Esophagus squamous epithelium (tissue), 5 donors: Measurements from ENCODE around the gene AGR2. TPM values are rescaled to one million over a fixed set of nuclear protein-coding genes. Genes with fewer than 3 reads are reported as not detected.

Source experiments
- DNase-seq: peaks from one replicate; lab custom pipeline; 2025; lab: John Stamatoyannopoulos, UW
- H3K27ac ChIP-seq, 4 donors: fragments of 200-600 bp; sonication (generic); one replicate each; pipeline ENCODE4 v1.5.1; 2016 to 2019; ENCODE audit warnings: mild to moderate bottlenecking in 1 of 4
- H3K27me3 ChIP-seq, 4 donors: fragments of 200-600 bp; sonication (generic); 1 replicate in 3 of 4; 2 replicates in 1 of 4; pipeline versions ENCODE4 v1.5.1 to v1.6.0; 2017 to 2021; ENCODE audit warnings: antibody characterized with exemption in 1 of 4
- H3K36me3 ChIP-seq, 3 donors: fragments of 200-600 bp; sonication (generic); one replicate each; pipeline ENCODE4 v1.5.1; 2016 to 2019
- H3K4me1 ChIP-seq, 3 donors: fragments of 200-600 bp; sonication (generic); one replicate each; pipeline ENCODE4 v1.5.1; 2017 to 2019
- H3K4me3 ChIP-seq, 4 donors: fragments of 200-600 bp; sonication (generic); 1 replicate in 3 of 4; 2 replicates in 1 of 4; pipeline ENCODE4 v1.5.1; 2016 to 2019; ENCODE audit warnings: mild to moderate bottlenecking in 2 of 4, moderate library complexity in 1 of 4
- H3K9me3 ChIP-seq, 3 donors: fragments of 200-600 bp; sonication (generic); one replicate each; pipeline ENCODE4 v1.5.1; 2016 to 2019
- CTCF ChIP-seq, 6 experiments: fragments of 450-650 bp in 4 of 6; fragments of 200-600 bp in 2 of 6; sonication (generic) in 2 of 6; IDR thresholded peaks; one replicate each; pipeline ENCODE4 v1.5.1; 2016 to 2019; ENCODE audit warnings: antibody characterized with exemption in 6 of 6, mild to moderate bottlenecking in 4 of 6, moderate library complexity in 4 of 6
- POLR2A ChIP-seq, 4 donors: fragments of 450-650 bp; IDR thresholded peaks; one replicate each; pipeline ENCODE4 v1.6.1; 2017; ENCODE audit warnings: antibody characterized with exemption in 4 of 4, mild to moderate bottlenecking in 4 of 4, moderate library complexity in 3 of 4
- WGBS, 2 donors: methylation state at CpG; one replicate each; pipeline ENCODE4 v1.1.5; 2018; 5-methylcytosine and 5-hydroxymethylcytosine counted together
- intact Hi-C: fragments of 100-400 bp; cut with DNase I; formaldehyde crosslinking; loops from one replicate; pipeline ENCODE4 v1.15.0; 2022
- total RNA-seq, 4 donors: library from RNA; depleted of rRNA; stranded (reverse); fragments of >200 nt; gene quantifications; one replicate each; pipeline ENCODE4 v1.1.0, GENCODE V29; 2016
- donor health status: DM: yes; HTN: yes; CAD: no.

AGR2 gene
- total RNA-seq, 4 donors from 2014 or later, result 1.6 to 12.4 (median 3.9) TPM

- DNase-seq, result no peak
- TF ChIP-seq CTCF (IDR thresholded peaks at IDR 0.05) (no peak), POLR2A (IDR thresholded peaks at IDR 0.05) (no peak)
Observed at GRCh38 chr7:16745645-16746044, 59.2 kb downstream of the AGR2 start.

GRCh38 chr7:16744518-16745250 lies 60.1 kb downstream of the AGR2 start:
- intact Hi-C loops, result no loop called here
- Histone ChIP-seq H3K9me3 (no peaks in the 10 kb centered on the region), H3K27me3 (no peaks in the 10 kb centered on the region), H3K4me1 (peaks cover 0 to 8% (median 0%) of the 10 kb centered on the region in 3 donors), H3K4me3 (no peak overlapping the region), H3K36me3 (no peaks in the 10 kb centered on the region), H3K27ac (no peak overlapping the region)
- 68 to 78% methylated on average over 4 to 6 of the region's 6 CpGs for WGBS, 2 donors
- DNase-seq, result no peak
- no peak for TF ChIP-seq POLR2A (IDR thresholded peaks at IDR 0.05)
- no peak for TF ChIP-seq CTCF (IDR thresholded peaks at IDR 0.05)

More at GRCh38 chr7:16745645-16746044, 59.2 kb downstream of the AGR2 start:
- WGBS, 2 donors, result 56 to 78% methylated on average over 2 of the region's 2 CpGs
- no peak overlapping the region for H3K27ac ChIP-seq
- no peak overlapping the region for H3K4me3 ChIP-seq
- no peaks in the 10 kb centered on the region for H3K36me3 ChIP-seq
- H3K4me1 ChIP-seq, result peaks cover 0 to under 1% (median 0%) of the 10 kb centered on the region in 3 donors
- intact Hi-C loops, result no loop called here
- no peaks in the 10 kb centered on the region for H3K27me3 ChIP-seq
- no peaks in the 10 kb centered on the region for H3K9me3 ChIP-seq

GRCh38 chr7:16743236-16743635 lies 61.6 kb downstream of the AGR2 start:
- TF ChIP-seq CTCF (IDR thresholded peaks at IDR 0.05) (no peak), POLR2A (IDR thresholded peaks at IDR 0.05) (no peak)
- Histone ChIP-seq H3K27ac (peak overlapping the region in 1 of 4 donors; percentile 23), H3K27me3 (no peaks in the 10 kb centered on the region), H3K9me3 (no peaks in the 10 kb centered on the region), H3K4me3 (no peak overlapping the region), H3K36me3 (no peaks in the 10 kb centered on the region), H3K4me1 (peaks cover 0 to 8% (median 0%) of the 10 kb centered on the region in 3 donors)
- no peak for DNase-seq
- intact Hi-C loops, result no loop called here
- WGBS, 2 donors, result 36 to 47% methylated on average over 4 of the region's 4 CpGs

- H3K4me3 ChIP-seq, result no peak overlapping the region
- H3K27ac ChIP-seq, result no peak overlapping the region
- H3K9me3 ChIP-seq, result no peaks in the 10 kb centered on the region
- H3K4me1 ChIP-seq, result peaks cover 0 to 8% (median 0%) of the 10 kb centered on the region in 3 donors
- WGBS, 2 donors, result 65 to 96% methylated on average over 3 of the region's 3 CpGs
- TF ChIP-seq CTCF (IDR thresholded peaks at IDR 0.05) (no peak), POLR2A (IDR thresholded peaks at IDR 0.05) (no peak)
- no peaks in the 10 kb centered on the region for H3K27me3 ChIP-seq
- DNase-seq, result no peak
- intact Hi-C loops, result no loop called here
- no peaks in the 10 kb centered on the region for H3K36me3 ChIP-seq
Observed at GRCh38 chr7:16742547-16742946, 62.3 kb downstream of the AGR2 start.

Other genes starting within 250 kb of the AGR2 start
- gene ANKMY2, start 159.2 kb downstream of the AGR2 start, total RNA-seq, result 10 to 100 TPM in 1 of 4 donors, 1 to 10 TPM in 3; 3.8 to 13.4 (median 7.0) TPM
- gene BZW2, start 158.8 kb downstream of the AGR2 start, total RNA-seq, result 10 to 100 TPM; 38.2 to 79.5 (median 69.6) TPM
- 10 to 100 TPM in 3 of 4 donors, 1 to 10 TPM in 1; 9.5 to 16.7 (median 12.1) TPM for gene TSPAN13, start 51.2 kb downstream of the AGR2 start, total RNA-seq
- 1 to 10 TPM in 1 of 4 donors, not detected in 3; 3.4 TPM for gene AGR3, start 77.0 kb upstream of the AGR2 start, total RNA-seq